Subcutaneous abdominal adipose tissue (tissue), 5 donors: ENCODE data around the gene ITGB5.
A peak's percentile ranks its signal among the peaks of the same experiment; 100 is the strongest.

Source experiments
- H3K27ac ChIP-seq: one replicate; pipeline ENCODE4 v1.7.0; 2013; ENCODE audit warnings: low read depth, mild to moderate bottlenecking, inconsistent platforms, low read length, moderate library complexity
- H3K27me3 ChIP-seq, 5 donors: one replicate each; pipeline ENCODE4 v1.7.0; 2013; ENCODE audit warnings: low read length in 5 of 5, inconsistent platforms in 1 of 5; ENCODE audit not compliant: control insufficient read depth in 5 of 5, insufficient read depth in 4 of 5
- H3K36me3 ChIP-seq, 5 donors: one replicate each; pipeline ENCODE4 v1.7.0; 2013; ENCODE audit warnings: low read length in 5 of 5; ENCODE audit not compliant: control insufficient read depth in 5 of 5, insufficient read depth in 5 of 5
- H3K4me1 ChIP-seq, 5 donors: one replicate each; pipeline ENCODE4 v1.7.0; 2013; ENCODE audit warnings: low read length in 5 of 5, mild to moderate bottlenecking in 3 of 5, moderate library complexity in 1 of 5; ENCODE audit not compliant: control insufficient read depth in 5 of 5, insufficient read depth in 5 of 5
- H3K4me3 ChIP-seq, 5 donors: one replicate each; pipeline ENCODE4 v1.7.0; 2013; ENCODE audit warnings: low read length in 5 of 5, low read depth in 1 of 5
- H3K9ac ChIP-seq, 5 donors: one replicate each; pipeline ENCODE4 v1.7.0; 2013; ENCODE audit warnings: low read length in 5 of 5, mild to moderate bottlenecking in 4 of 5, moderate library complexity in 3 of 5
- H3K9me3 ChIP-seq, 5 donors: one replicate each; pipeline ENCODE4 v1.7.0; 2013; ENCODE audit warnings: low read length in 5 of 5; ENCODE audit not compliant: control insufficient read depth in 5 of 5
- donor health status: healthy.
- donor health status: healthy.
- donor health status: healthy.
- donor health status: healthy.
- donor health status: healthy.

The ITGB5 gene

GRCh38 chr3:124884474-124885101 lies 2.6 kb downstream of the ITGB5 start:
- peaks cover 0 to 5% (median 0%) of the 10 kb centered on the region in 5 donors for H3K36me3 ChIP-seq
- H3K9me3 ChIP-seq = no peaks in the 10 kb centered on the region
- H3K4me3 ChIP-seq = peak overlapping the region in 1 of 5 donors; percentile 1
- H3K4me1 ChIP-seq = peaks cover 5 to 56% (median 51%) of the 10 kb centered on the region in 5 donors
- H3K9ac ChIP-seq = no peak overlapping the region
- H3K27ac ChIP-seq = peak overlapping the region; percentile 93
- H3K27me3 ChIP-seq = no peaks in the 10 kb centered on the region

- peaks cover 9 to 63% (median 58%) of the 10 kb centered on the region in 5 donors for H3K4me1 ChIP-seq
- no peaks in the 10 kb centered on the region for H3K27me3 ChIP-seq
Observed at GRCh38 chr3:124883766-124884473, 3.2 kb downstream of the ITGB5 start.

GRCh38 chr3:124882816-124883747 lies 4.1 kb downstream of the ITGB5 start:
- H3K36me3 ChIP-seq = peaks cover 0 to 5% (median 0%) of the 10 kb centered on the region in 5 donors
- H3K9me3 ChIP-seq = no peaks in the 10 kb centered on the region
- peak overlapping the region; percentile 61 for H3K27ac ChIP-seq
- no peaks in the 10 kb centered on the region for H3K27me3 ChIP-seq
- H3K9ac ChIP-seq = no peak overlapping the region
- H3K4me3 ChIP-seq = no peak overlapping the region
- H3K4me1 ChIP-seq = peaks cover 12 to 71% (median 66%) of the 10 kb centered on the region in 5 donors

More at GRCh38 chr3:124883766-124884473, 3.2 kb downstream of the ITGB5 start:
- H3K9ac ChIP-seq = no peak overlapping the region
- no peaks in the 10 kb centered on the region for H3K9me3 ChIP-seq
- no peak overlapping the region for H3K4me3 ChIP-seq
- H3K27ac ChIP-seq = peak overlapping the region; percentile 54
- peaks cover 0 to 5% (median 0%) of the 10 kb centered on the region in 5 donors for H3K36me3 ChIP-seq

- Histone ChIP-seq H3K9ac (peak overlapping the region in 1 of 5 donors; percentile 12), H3K4me3 (no peak overlapping the region), H3K4me1 (peaks cover 14 to 76% (median 69%) of the 10 kb centered on the region in 5 donors), H3K27me3 (no peaks in the 10 kb centered on the region), H3K9me3 (no peaks in the 10 kb centered on the region), H3K36me3 (peaks cover 0 to 5% (median 0%) of the 10 kb centered on the region in 5 donors), H3K27ac (peak overlapping the region; percentile 61)
Observed at GRCh38 chr3:124881976-124882697, 5.0 kb downstream of the ITGB5 start.

- H3K9ac ChIP-seq = peak overlapping the region in 3 of 5 donors; percentile 1 to 42 (median 10)
- H3K36me3 ChIP-seq = peaks cover 0 to 5% (median 0%) of the 10 kb centered on the region in 5 donors
- peak overlapping the region; percentile 90 for H3K27ac ChIP-seq
- H3K4me3 ChIP-seq = peak overlapping the region in 1 of 5 donors; percentile 25
- peaks cover 16 to 83% (median 77%) of the 10 kb centered on the region in 5 donors for H3K4me1 ChIP-seq
- H3K9me3 ChIP-seq = no peaks in the 10 kb centered on the region
- no peaks in the 10 kb centered on the region for H3K27me3 ChIP-seq
Observed at GRCh38 chr3:124879337-124879680, 7.9 kb downstream of the ITGB5 start.

GRCh38 chr3:124878561-124879336 lies 8.4 kb downstream of the ITGB5 start:
- Histone ChIP-seq H3K4me1 (peaks cover 16 to 79% (median 71%) of the 10 kb centered on the region in 5 donors), H3K27me3 (no peaks in the 10 kb centered on the region), H3K27ac (peak overlapping the region; percentile 90), H3K4me3 (peak overlapping the region in 1 of 5 donors; percentile 27), H3K36me3 (peaks cover 0 to 2% (median 0%) of the 10 kb centered on the region in 5 donors), H3K9me3 (no peaks in the 10 kb centered on the region), H3K9ac (peak overlapping the region in 3 of 5 donors; percentile 1 to 42 (median 10))

- Histone ChIP-seq H3K27ac (peak overlapping the region; percentile 90), H3K9me3 (no peaks in the 10 kb centered on the region), H3K27me3 (no peaks in the 10 kb centered on the region), H3K9ac (no peak overlapping the region), H3K4me3 (no peak overlapping the region), H3K36me3 (peaks cover 0 to 7% (median 0%) of the 10 kb centered on the region in 5 donors), H3K4me1 (peaks cover 16 to 75% (median 64%) of the 10 kb centered on the region in 5 donors)
Observed at GRCh38 chr3:124877674-124878073, 9.5 kb downstream of the ITGB5 start.

GRCh38 chr3:124876401-124876878 lies 10.7 kb downstream of the ITGB5 start:
- peak overlapping the region; percentile 90 for H3K27ac ChIP-seq

More at GRCh38 chr3:124876401-124876878, 10.7 kb downstream of the ITGB5 start:
- H3K27me3 ChIP-seq = no peaks in the 10 kb centered on the region
- H3K9me3 ChIP-seq = no peaks in the 10 kb centered on the region
- peaks cover 16 to 65% (median 55%) of the 10 kb centered on the region in 5 donors for H3K4me1 ChIP-seq
- no peak overlapping the region for H3K4me3 ChIP-seq
- peak overlapping the region in 2 of 5 donors; percentile 43 to 63 for H3K9ac ChIP-seq
- peaks cover 3 to 17% (median 11%) of the 10 kb centered on the region in 5 donors for H3K36me3 ChIP-seq
